Measurements from ENCODE around the gene ZNF341. TPM values are rescaled to one million over a fixed set of nuclear protein-coding genes. Genes with fewer than 3 reads are reported as not detected.
A peak's percentile ranks its signal among the peaks of the same experiment; 100 is the strongest.
"Not testable (repeated sequence)": the region's sequence is repeated elsewhere in the genome, so short reads cannot be mapped to it uniquely, and the experiment has no call there.

Gene ZNF341
- polyA plus RNA-seq (ENCODE audit: insufficient read length in 3 of 3) = 1 to 10 TPM; 3.3 to 4.4 (median 4.4) TPM
- long read RNA-seq, donor 1 = 0 reads
- long read RNA-seq, donor 2, partial matches to known transcripts = 0 of 1 reads
- long read RNA-seq, donor 2, other reads (novel, unspliced or antisense) = 0 of 1 reads
- long read RNA-seq, donor 3, partial matches to known transcripts = 0 of 1 reads
- long read RNA-seq, donor 3, other reads (novel, unspliced or antisense) = 0 of 1 reads
- long read RNA-seq, donor 4, partial matches to known transcripts = 0 of 1 reads
- long read RNA-seq, donor 4, other reads (novel, unspliced or antisense) = 0 of 1 reads
- long read RNA-seq, donor 5 = 0 reads
- long read RNA-seq, donor 6 = 0 reads
- long read RNA-seq, donor 7 = 0 reads
- long read RNA-seq, donor 8 = 0 reads
- long read RNA-seq, donor 9 = 0 reads
- long read RNA-seq, donor 10 = 0 reads
- long read RNA-seq, donor 11 = 0 reads
- long read RNA-seq, donor 12 = 0 reads
- long read RNA-seq, donor 13 = 0 reads
- long read RNA-seq, donor 14 = 0 reads
- long read RNA-seq, donor 15, partial matches to known transcripts = 0 of 1 reads
- long read RNA-seq, donor 15, other reads (novel, unspliced or antisense) = 0 of 1 reads
- long read RNA-seq, donor 16 = 0 reads

- peak; percentile 92 for DNase-seq
Measured at GRCh38 chr20:33731693-33732165, at the start of gene ZNF341. Gene ZNF341 (plus strand): TSS chr20:33731996. CDS start chr20:33732022, 26 bp downstream.

DNA sequence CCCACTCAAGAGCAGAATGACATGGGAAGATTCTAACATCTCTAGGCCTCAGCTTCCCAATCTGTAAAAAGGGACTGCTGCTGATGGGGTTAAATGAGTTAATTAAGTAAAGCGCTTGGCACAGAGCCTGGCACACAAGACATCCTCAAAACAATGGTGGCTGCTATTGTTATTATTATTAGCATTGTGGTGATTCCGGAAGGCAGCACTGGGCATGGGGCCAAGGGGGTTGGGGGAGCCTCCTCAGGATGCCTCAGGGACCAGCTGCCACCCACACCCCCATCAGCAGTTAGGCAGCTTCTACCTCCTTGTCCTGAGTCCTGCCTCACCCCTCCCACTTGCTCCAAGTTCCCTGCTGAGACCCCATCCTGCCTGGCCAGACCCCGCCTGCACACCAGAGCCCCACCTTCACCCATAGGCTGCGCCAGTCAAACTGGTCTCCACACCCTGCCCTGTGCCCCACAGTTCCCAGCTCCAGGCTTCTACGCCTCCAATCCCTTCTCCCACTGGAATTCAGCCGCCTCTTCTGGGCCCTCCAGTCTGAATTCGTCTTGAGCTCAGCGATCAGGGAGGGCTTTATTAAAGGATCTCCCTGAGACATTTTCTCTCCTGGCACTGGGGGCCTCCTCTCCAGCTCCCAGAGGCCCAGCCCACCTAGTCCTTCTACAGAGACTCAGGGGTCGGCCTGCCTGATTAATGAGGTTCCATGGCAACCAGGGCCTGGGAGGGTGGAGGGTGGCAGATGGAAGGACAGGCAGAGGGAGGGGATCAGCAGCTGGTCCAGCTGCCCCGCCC lies 47.1 kb upstream of the ZNF341 start:
- no peak for DNase-seq

GRCh38 chr20:33685328-33686099 lies 46.3 kb upstream of the ZNF341 start:
- DNase-seq = no peak

- peak; percentile 95 for DNase-seq
Measured at GRCh38 chr20:33686100-33686983, 45.5 kb upstream of the ZNF341 start, which contains the start of gene E2F1. Gene E2F1 (minus strand): TSS chr20:33686385. CDS start chr20:33686264, 121 bp downstream.

GRCh38 chr20:33686984-33687366 lies 44.8 kb upstream of the ZNF341 start:
- DNase-seq = no peak

- DNase-seq = no peak
Measured at GRCh38 chr20:33687370-33687915, 44.4 kb upstream of the ZNF341 start.

DNA sequence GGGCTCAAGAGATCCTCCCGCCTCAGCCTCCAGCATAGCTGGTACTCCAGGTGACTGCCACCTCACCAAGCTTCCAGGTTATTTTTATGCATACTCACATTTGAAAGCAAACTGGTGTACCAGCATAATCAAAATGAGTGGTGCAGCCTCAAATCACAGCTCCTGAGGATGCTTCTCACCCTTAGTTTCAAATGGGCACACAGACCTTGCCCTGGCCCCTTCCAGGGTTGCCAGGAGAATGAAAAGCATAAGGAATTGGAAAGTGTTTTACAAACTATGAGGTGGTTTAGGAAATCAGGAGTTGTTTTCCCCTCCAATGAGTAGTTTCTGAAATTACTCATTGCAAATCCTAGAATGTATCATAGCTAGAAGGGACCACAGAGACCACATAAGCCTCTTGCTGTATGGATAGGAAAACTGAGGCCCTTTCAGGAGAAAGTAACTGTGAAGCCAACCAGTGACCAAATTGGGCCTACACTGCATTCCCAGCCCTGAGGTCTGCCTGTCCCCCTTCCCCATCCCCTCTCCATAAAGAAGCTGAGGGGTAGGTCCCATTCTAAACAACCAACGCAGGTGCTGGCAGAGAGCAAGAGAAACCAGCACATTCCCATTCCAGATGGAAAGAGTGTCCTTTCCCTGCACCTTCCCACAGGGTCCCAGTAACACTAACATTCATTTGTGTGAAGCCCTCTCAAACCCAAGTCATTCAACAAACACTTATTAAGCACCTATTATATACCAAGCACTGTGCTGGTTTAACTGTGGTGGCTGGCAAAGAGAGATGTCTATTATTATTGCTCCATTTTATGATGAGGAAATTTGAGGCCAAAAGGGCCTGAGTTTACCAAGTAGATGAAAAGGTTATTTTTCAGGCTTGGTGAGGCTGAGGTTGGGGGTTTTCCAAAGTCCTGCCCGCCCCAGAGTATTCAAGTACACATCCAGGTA lies 43.5 kb upstream of the ZNF341 start:
- no peak for DNase-seq

GRCh38 chr20:33688938-33689424 lies 42.8 kb upstream of the ZNF341 start:
- DNase-seq = no peak

GRCh38 chr20:33689493-33689892 lies 42.3 kb upstream of the ZNF341 start:
- no peak for DNase-seq

- DNase-seq = no peak
Measured at GRCh38 chr20:33689973-33690372, 41.8 kb upstream of the ZNF341 start.

GRCh38 chr20:33693289-33693688 lies 38.5 kb upstream of the ZNF341 start:
- DNase-seq = no peak

DNA sequence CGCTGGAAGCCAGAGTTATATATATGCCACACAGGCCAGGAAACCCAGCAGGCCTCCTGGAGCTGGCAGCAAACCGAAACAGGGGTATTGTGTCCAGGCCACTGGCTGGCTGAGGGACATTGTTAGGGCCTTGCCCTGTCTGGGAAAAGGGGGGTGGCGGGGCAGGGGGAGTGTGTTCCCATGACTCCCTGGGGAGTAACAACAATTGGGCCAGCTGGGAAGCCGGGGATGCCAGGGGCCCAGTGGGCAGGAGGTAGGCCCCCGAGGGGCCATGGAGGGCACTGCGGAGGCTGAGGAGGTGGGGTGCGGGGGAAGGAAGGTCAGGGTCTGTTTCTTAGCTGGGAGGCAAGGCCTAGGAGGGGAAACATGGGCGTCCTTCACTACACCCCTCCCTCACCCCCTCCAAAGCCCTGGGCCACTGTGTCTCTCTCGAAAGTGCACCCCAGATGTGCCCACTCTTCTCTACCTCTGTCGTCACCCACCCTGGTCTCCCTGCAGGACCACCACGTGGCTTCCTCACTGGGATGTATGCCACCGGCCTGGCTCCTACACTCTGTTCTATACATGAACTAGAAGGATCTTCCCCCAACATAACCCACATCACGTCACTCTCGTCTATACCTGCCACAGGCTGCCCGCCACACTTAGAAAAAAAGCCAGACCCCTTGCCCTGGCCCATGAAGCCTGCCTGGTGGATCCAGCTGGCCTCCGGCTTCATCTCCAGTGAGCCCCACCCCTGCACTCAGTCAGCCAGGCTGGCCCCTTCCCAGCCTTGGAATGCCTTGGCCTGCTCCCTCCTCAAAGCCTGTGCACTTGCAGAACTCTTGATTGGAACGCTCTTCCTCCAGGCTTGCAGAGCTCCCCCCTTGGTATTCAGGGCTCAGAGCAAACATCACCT lies 37.8 kb upstream of the ZNF341 start:
- DNase-seq = no peak

GRCh38 chr20:33694639-33695012 lies 37.2 kb upstream of the ZNF341 start:
- no peak for DNase-seq

GRCh38 chr20:33696448-33696847 lies 35.3 kb upstream of the ZNF341 start:
- DNase-seq = no peak

GRCh38 chr20:33697129-33697528 lies 34.7 kb upstream of the ZNF341 start:
- DNase-seq = no peak

GRCh38 chr20:33698966-33699365 lies 32.8 kb upstream of the ZNF341 start:
- not testable (repeated sequence) for DNase-seq

- not testable (repeated sequence) for DNase-seq
Measured at GRCh38 chr20:33700696-33701441, 30.9 kb upstream of the ZNF341 start.
